Glutamatergic neuron (in vitro differentiated cells): ENCODE results near the gene PRICKLE2. TPM values are rescaled to one million over a fixed set of nuclear protein-coding genes. Genes with fewer than 3 reads are reported as not detected.

Experiments used
- DNase-seq: peaks from one replicate; pipeline ENCODE4 v3.0.0; 2022
- H3K27ac Mint-ChIP-seq: one replicate; pipeline ENCODE4 v1.8.0; 2020; ENCODE audit warnings: mild to moderate bottlenecking, mixed read lengths, inconsistent platforms; ENCODE audit not compliant: unreplicated experiment
- H3K27me3 Mint-ChIP-seq: one replicate; pipeline ENCODE4 v1.8.0; 2020; ENCODE audit warnings: mild to moderate bottlenecking, moderate library complexity, mixed read lengths, inconsistent platforms; ENCODE audit not compliant: unreplicated experiment
- H3K36me3 Mint-ChIP-seq: one replicate; pipeline ENCODE4 v1.8.0; 2020; ENCODE audit warnings: mild to moderate bottlenecking, mixed read lengths, inconsistent platforms; ENCODE audit not compliant: unreplicated experiment
- H3K4me1 Mint-ChIP-seq: one replicate; pipeline ENCODE4 v1.8.0; 2020; ENCODE audit warnings: mild to moderate bottlenecking, low read depth, mixed read lengths, inconsistent platforms; ENCODE audit not compliant: unreplicated experiment
- H3K4me3 Mint-ChIP-seq: one replicate; pipeline ENCODE4 v1.8.0; 2020; ENCODE audit warnings: mild to moderate bottlenecking, mixed read lengths, inconsistent platforms; ENCODE audit not compliant: unreplicated experiment
- H3K9me3 Mint-ChIP-seq: one replicate; pipeline ENCODE4 v1.8.0; 2020; ENCODE audit warnings: mild to moderate bottlenecking, moderate library complexity, mixed read lengths, inconsistent platforms; ENCODE audit not compliant: unreplicated experiment
- total RNA-seq: library from RNA; stranded (reverse); fragmentation: NEBNext Ultra II Directional; extraction: Animal tissue kit (Norgen Biotek cat#: 25700); gene quantifications from one replicate; pipeline ENCODE4 v1.2.1, GENCODE V29; 2021; ENCODE audit not compliant: unreplicated experiment
- TF ChIP-seq, protein P1 (sequence below): fragments of 200-600 bp; sonication (generic); IDR thresholded peaks from one replicate; pipeline ENCODE4 v1.5.0; 2021; ENCODE audit not compliant: partially characterized antibody, unreplicated experiment

Gene PRICKLE2
- total RNA-seq, 1 donor from 2014 or later, result 18.9 TPM

DNA sequence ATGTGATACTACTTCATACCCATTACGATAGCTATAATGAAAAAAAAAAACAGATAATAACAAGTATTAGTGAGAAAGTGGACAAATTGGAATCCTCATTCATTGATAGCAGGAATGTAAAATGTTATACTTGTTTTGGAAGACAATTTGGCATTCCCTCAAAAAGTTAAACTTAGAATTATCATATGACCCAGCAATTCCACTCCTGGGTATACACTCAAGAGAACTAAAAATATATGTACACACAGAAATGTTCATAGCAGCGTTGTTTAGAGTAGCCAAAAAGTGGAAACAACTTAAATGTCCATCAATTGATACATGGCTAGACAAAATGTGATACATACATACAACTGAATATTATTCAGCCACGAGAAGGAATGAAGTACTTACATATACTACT, 69.9 kb downstream of the PRICKLE2 start:
- TF ChIP-seq, protein P1, sequence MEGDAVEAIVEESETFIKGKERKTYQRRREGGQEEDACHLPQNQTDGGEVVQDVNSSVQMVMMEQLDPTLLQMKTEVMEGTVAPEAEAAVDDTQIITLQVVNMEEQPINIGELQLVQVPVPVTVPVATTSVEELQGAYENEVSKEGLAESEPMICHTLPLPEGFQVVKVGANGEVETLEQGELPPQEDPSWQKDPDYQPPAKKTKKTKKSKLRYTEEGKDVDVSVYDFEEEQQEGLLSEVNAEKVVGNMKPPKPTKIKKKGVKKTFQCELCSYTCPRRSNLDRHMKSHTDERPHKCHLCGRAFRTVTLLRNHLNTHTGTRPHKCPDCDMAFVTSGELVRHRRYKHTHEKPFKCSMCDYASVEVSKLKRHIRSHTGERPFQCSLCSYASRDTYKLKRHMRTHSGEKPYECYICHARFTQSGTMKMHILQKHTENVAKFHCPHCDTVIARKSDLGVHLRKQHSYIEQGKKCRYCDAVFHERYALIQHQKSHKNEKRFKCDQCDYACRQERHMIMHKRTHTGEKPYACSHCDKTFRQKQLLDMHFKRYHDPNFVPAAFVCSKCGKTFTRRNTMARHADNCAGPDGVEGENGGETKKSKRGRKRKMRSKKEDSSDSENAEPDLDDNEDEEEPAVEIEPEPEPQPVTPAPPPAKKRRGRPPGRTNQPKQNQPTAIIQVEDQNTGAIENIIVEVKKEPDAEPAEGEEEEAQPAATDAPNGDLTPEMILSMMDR, result no peak
- Mint-ChIP-seq H3K36me3 (peaks cover 16% of the 10 kb centered on the region), H3K4me1 (peaks cover 12% of the 10 kb centered on the region), H3K27me3 (peaks cover 3% of the 10 kb centered on the region), H3K27ac (no peak overlapping the region), H3K4me3 (no peak overlapping the region), H3K9me3 (peaks cover 8% of the 10 kb centered on the region)
- DNase-seq, result no peak

DNA sequence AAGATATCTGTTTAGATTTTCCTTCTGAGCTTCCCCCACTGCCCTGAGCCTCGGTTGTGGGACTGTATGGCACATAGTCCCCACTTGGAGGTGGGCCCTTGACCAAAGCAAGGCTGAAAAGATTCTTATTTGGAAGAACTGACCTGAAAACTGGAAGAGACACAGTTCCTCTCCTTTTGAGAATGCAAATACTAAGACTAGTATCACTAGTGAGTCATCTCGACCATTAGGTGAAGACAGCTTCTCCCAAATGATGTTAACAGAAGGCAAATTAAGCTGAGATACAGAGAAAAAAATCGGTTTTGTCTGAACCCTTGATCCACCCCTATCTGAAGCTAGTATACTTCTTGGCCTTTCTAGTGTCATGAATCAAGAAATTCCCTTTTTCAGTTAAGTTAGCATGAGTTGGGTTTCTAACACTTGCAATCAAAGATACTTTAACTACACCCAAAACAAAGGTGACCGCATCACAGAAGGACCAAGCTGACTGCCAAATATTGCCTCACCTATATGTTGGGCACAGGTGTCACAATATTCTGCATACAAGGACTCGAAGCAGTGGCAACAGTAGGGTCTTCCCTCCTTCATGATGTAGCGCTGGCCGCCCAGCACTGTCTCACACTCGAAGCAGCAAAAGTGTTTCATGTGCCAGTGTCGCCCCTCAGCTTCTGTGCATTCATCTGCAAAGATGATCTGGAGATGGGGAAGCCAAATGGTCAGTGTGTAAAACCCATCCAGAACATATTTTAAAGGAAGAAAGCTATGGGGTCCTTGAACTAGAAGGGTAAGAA, 72.4 kb downstream of the PRICKLE2 start:
- DNase-seq, result no peak
- H3K4me1 Mint-ChIP-seq, result peaks cover 18% of the 10 kb centered on the region
- H3K27me3 Mint-ChIP-seq, result peaks cover 3% of the 10 kb centered on the region
- peaks cover 3% of the 10 kb centered on the region for H3K36me3 Mint-ChIP-seq
- H3K4me3 Mint-ChIP-seq, result no peak overlapping the region
- H3K27ac Mint-ChIP-seq, result no peak overlapping the region
- H3K9me3 Mint-ChIP-seq, result peaks cover 4% of the 10 kb centered on the region
- TF ChIP-seq, protein P1, result no peak

DNA sequence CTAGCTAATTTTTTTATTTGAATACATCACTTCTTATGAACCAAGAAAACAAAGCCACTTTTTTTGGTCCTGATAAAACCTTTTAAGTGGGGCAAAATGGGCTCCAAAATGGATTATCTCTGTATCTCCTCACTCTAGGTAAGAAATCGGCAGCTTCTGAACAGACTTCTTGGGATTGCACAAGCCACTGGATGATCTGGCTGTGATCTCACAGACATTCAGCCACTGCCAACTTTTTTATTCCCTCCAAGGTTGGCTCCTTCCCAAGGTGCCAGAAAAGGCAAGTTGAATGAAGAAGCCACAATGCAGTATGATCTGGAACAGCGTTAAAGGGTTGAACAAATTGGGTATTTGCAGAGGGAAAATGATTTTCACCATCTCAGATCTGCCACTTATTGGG, 73.2 kb downstream of the PRICKLE2 start:
- H3K4me1 Mint-ChIP-seq, result peaks cover 18% of the 10 kb centered on the region
- no peak overlapping the region for H3K4me3 Mint-ChIP-seq
- no peaks in the 10 kb centered on the region for H3K36me3 Mint-ChIP-seq
- peaks cover 3% of the 10 kb centered on the region for H3K27me3 Mint-ChIP-seq
- TF ChIP-seq, protein P1, result no peak
- no peak overlapping the region for H3K27ac Mint-ChIP-seq
- no peak for DNase-seq
- H3K9me3 Mint-ChIP-seq, result peaks cover 4% of the 10 kb centered on the region

DNA sequence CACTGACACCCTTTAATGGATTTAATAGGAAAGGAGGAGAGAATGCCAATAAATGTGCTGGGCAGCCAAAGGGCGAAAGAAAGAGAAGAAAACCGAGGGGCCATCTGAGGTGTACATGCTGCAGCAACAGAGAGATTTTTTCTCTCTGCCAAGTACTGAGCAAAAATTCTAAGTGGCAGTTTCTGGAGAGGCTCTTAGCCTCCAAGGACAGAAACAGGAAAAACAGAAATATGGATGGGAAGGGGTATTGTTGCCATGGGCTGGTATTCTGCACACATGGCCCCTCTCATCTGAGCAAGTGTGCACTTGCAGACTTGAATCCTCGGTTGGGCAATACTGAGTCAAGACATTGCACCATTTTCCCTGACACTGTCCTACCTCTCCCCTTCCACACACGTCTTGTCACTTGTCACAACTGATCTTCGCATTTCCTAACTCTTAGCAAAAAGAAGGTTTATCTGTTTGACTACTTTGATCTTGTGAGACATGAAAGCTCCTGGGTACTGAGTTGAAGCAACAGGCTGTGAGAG, 73.9 kb downstream of the PRICKLE2 start:
- no peaks in the 10 kb centered on the region for H3K36me3 Mint-ChIP-seq
- H3K27me3 Mint-ChIP-seq, result peaks cover 3% of the 10 kb centered on the region
- no peak overlapping the region for H3K27ac Mint-ChIP-seq
- TF ChIP-seq, protein P1, result no peak
- no peak for DNase-seq
- no peak overlapping the region for H3K4me3 Mint-ChIP-seq
- H3K4me1 Mint-ChIP-seq, result peaks cover 18% of the 10 kb centered on the region
- H3K9me3 Mint-ChIP-seq, result peaks cover 4% of the 10 kb centered on the region

DNA sequence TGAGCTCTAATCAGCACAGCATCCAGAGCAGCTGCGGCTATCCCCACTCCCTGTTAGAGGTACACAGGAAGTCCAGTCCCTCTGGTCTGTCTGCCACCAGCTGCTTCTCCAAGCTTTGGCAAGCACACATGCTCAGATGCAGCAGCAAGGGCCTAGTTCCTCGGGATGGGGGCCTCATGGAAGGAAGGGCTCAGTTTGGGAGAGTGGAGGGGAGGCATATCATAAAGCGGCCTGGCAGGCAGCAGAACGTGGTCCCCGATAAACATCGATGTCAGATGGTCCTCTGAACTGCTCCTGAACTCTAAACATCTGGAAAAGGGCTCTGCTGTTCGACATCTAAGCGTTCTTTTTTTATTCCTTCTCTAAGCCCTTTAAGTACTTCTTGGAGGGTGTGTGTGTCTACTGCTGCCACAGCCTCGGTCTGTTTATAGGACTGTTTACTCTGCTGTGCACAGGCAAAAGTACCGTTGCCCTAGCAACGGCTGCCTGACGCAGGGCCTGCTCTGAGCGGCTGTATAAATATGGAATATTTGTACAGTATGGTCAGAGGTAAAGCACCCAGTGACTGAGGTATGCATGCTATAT, 74.6 kb downstream of the PRICKLE2 start:
- DNase-seq, result peak; percentile 37
- peak overlapping the region; percentile 59 for H3K4me3 Mint-ChIP-seq
- peaks cover 3% of the 10 kb centered on the region for H3K27me3 Mint-ChIP-seq
- H3K9me3 Mint-ChIP-seq, result peaks cover 4% of the 10 kb centered on the region
- TF ChIP-seq, protein P1, result no peak
- peaks cover 4% of the 10 kb centered on the region for H3K36me3 Mint-ChIP-seq
- H3K4me1 Mint-ChIP-seq, result peaks cover 24% of the 10 kb centered on the region
- peak overlapping the region; percentile 88 for H3K27ac Mint-ChIP-seq
